Peyer's patch (tissue), 4 donors: ENCODE data around the gene NAB1.
"Not testable (repeated sequence)": the region's sequence is repeated elsewhere in the genome, so short reads cannot be mapped to it uniquely, and the experiment has no call there.

ENCODE experiments used
- CTCF ChIP-seq, 6 experiments: fragments of 450-650 bp in 4 of 6; fragments of 200-600 bp in 2 of 6; sonication (generic) in 1 of 6; IDR thresholded peaks; one replicate each; pipeline ENCODE4 v1.5.1; 2017 to 2019; ENCODE audit warnings: antibody characterized with exemption in 6 of 6, mild to moderate bottlenecking in 3 of 6, moderate library complexity in 1 of 6
- POLR2A ChIP-seq, 2 donors: fragments of 450-650 bp; IDR thresholded peaks; one replicate each; pipeline ENCODE4 v1.5.1; 2017; ENCODE audit warnings: antibody characterized with exemption in 2 of 2, mild to moderate bottlenecking in 2 of 2, moderate library complexity in 2 of 2

GRCh38 chr2:190609397-190609796 is 39.5 kb upstream of the NAB1 start:
- not testable (repeated sequence) for TF ChIP-seq CTCF, POLR2A (IDR thresholded peaks at IDR 0.05)
